MCF 10A (cell line): ENCODE results near the gene EBPL. TPM values are rescaled to one million over a fixed set of nuclear protein-coding genes. Genes with fewer than 3 reads are reported as not detected.

ENCODE experiments used
- BruUV-seq: library from RNA; stranded (reverse); fragments of 400-500 nt; replicated peaks from 2 replicates; lab custom pipeline; 2021; lab: Mats Ljungman, UMichigan
- CTCF ChIA-PET: fragments of 300-600 bp; sonication (Branson Sonifier 250); formaldehyde crosslinking; extraction: SDS; loops from one replicate; lab custom pipeline; 2021; ENCODE audit warnings: antibody characterized with exemption, inconsistent platforms; lab: Yijun Ruan, JAX
- POLR2A ChIA-PET: fragments of 300-600, 350-650 bp; sonication (Branson Sonifier 250); formaldehyde crosslinking; extraction: SDS; loops from one replicate; lab custom pipeline; 2020; ENCODE audit warnings: antibody characterized with exemption, inconsistent platforms; lab: Yijun Ruan, JAX
- DNase-seq: peaks from one replicate; pipeline ENCODE4 v3.0.0-alpha.2; 2018; ENCODE audit not compliant: unreplicated experiment
- H3K27ac Mint-ChIP-seq: one replicate; pipeline ENCODE4 v1.8.0; 2022; ENCODE audit warnings: mild to moderate bottlenecking, low read depth, mixed read lengths; ENCODE audit not compliant: unreplicated experiment
- H3K27me3 Mint-ChIP-seq: one replicate; pipeline ENCODE4 v1.8.0; 2022; ENCODE audit warnings: mixed read lengths; ENCODE audit not compliant: insufficient read depth, unreplicated experiment
- H3K36me3 Mint-ChIP-seq: one replicate; pipeline ENCODE4 v1.8.0; 2022; ENCODE audit warnings: mild to moderate bottlenecking, moderate library complexity, mixed read lengths; ENCODE audit not compliant: insufficient read depth, unreplicated experiment
- H3K4me1 Mint-ChIP-seq: one replicate; pipeline ENCODE4 v1.8.0; 2022; ENCODE audit warnings: mixed read lengths; ENCODE audit not compliant: insufficient read depth, unreplicated experiment
- H3K4me3 Mint-ChIP-seq: one replicate; pipeline ENCODE4 v1.8.0; 2022; ENCODE audit warnings: mild to moderate bottlenecking, moderate library complexity, mixed read lengths; ENCODE audit not compliant: unreplicated experiment
- H3K9me3 Mint-ChIP-seq: one replicate; pipeline ENCODE4 v1.8.0; 2022; ENCODE audit warnings: mixed read lengths; ENCODE audit not compliant: unreplicated experiment
- CTCF ChIP-seq: fragments of 200-600 bp; IDR thresholded peaks from one replicate; pipeline ENCODE4 v1.8.0; 2022; ENCODE audit warnings: antibody characterized with exemption, mild to moderate bottlenecking; ENCODE audit not compliant: unreplicated experiment
- intact Hi-C: fragments of 100-400 bp; cut with micrococcal nuclease; formaldehyde crosslinking; loops from 2 replicates; pipeline ENCODE4 v1.14.1; 2022
- total RNA-seq: library from RNA; stranded (reverse); gene quantifications from 2 replicates; pipeline ENCODE4 v1.2.3, GENCODE V29; 2022

Gene EBPL
- total RNA-seq, 1 experiment from 2014 or later: 121 TPM

- Mint-ChIP-seq H3K4me3 (peak overlapping the region; percentile 67), H3K27ac (peak overlapping the region; percentile 94), H3K27me3 (no peaks in the 10 kb centered on the region), H3K9me3 (no peaks in the 10 kb centered on the region), H3K36me3 (peaks cover 10% of the 10 kb centered on the region), H3K4me1 (peaks cover 24% of the 10 kb centered on the region)
- POLR2A ChIA-PET: interaction anchor here (0.6 to 2.3 kb wide), 8 partner anchors 13 to 1648 kb away, joined by 3 to 13 read pairs (median 4); partner anchors contain the start of genes ARL11, EBPL, KPNA3 and RCBTB1
- CTCF ChIA-PET: interaction anchor here (1.0 kb wide), 1 partner anchor 206 kb away, joined by 3 read pairs; no protein-coding TSS in a partner anchor
- no peak for TF ChIP-seq CTCF
- intact Hi-C loops: no loop called here
- peak; percentile 93 for DNase-seq
- no TSS peak for BruUV-seq
Observed at GRCh38 chr13:49641801-49642291, 49.4 kb downstream of the EBPL start.

GRCh38 chr13:49638744-49639072, 52.6 kb downstream of the EBPL start:
- Mint-ChIP-seq H3K9me3 (no peaks in the 10 kb centered on the region), H3K27ac (peak overlapping the region; percentile 46), H3K4me3 (no peak overlapping the region), H3K4me1 (peaks cover 24% of the 10 kb centered on the region), H3K36me3 (peaks cover 10% of the 10 kb centered on the region), H3K27me3 (no peaks in the 10 kb centered on the region)
- POLR2A ChIA-PET: no interaction called here
- DNase-seq: no peak
- no peak for TF ChIP-seq CTCF
- intact Hi-C loops: no loop called here
- no TSS peak for BruUV-seq
- CTCF ChIA-PET: interaction anchor here (0.6 to 0.8 kb wide), 3 partner anchors 12 to 145 kb away, joined by 3 read pairs; no protein-coding TSS in a partner anchor

GRCh38 chr13:49638030-49638743, 53.1 kb downstream of the EBPL start:
- H3K9me3 Mint-ChIP-seq: no peaks in the 10 kb centered on the region
- H3K27me3 Mint-ChIP-seq: no peaks in the 10 kb centered on the region
- peaks cover 24% of the 10 kb centered on the region for H3K4me1 Mint-ChIP-seq
- intact Hi-C loops: no loop called here
- no peak overlapping the region for H3K4me3 Mint-ChIP-seq
- peak overlapping the region; percentile 46 for H3K27ac Mint-ChIP-seq
- ChIA-PET CTCF (interaction anchor here (0.6 to 0.8 kb wide), 4 partner anchors 12 to 614 kb away, joined by 3 to 4 read pairs (median 3); no protein-coding TSS in a partner anchor), POLR2A (interaction anchor here (0.6 to 0.9 kb wide), 3 partner anchors 54 to 1431 kb away, joined by 3 to 7 read pairs (median 4); no protein-coding TSS in a partner anchor)
- no TSS peak for BruUV-seq
- DNase-seq: no peak
- peaks cover 9% of the 10 kb centered on the region for H3K36me3 Mint-ChIP-seq
- no peak for TF ChIP-seq CTCF

- Mint-ChIP-seq H3K36me3 (peaks cover 6% of the 10 kb centered on the region), H3K4me3 (no peak overlapping the region), H3K9me3 (no peaks in the 10 kb centered on the region), H3K27ac (no peak overlapping the region), H3K4me1 (peaks cover 10% of the 10 kb centered on the region), H3K27me3 (no peaks in the 10 kb centered on the region)
- CTCF ChIA-PET: interaction anchor here (0.5 kb wide), 1 partner anchor 184 kb away, joined by 3 read pairs; no protein-coding TSS in a partner anchor
- no peak for DNase-seq
- no TSS peak for BruUV-seq
- POLR2A ChIA-PET: no interaction called here
- intact Hi-C loops: no loop called here
- TF ChIP-seq CTCF: no peak
Observed at GRCh38 chr13:49636705-49637104, 54.6 kb downstream of the EBPL start.
